ENCODE results near the gene MACROD2. TPM values are rescaled to one million over a fixed set of nuclear protein-coding genes. Genes with fewer than 3 reads are reported as not detected.
A peak's percentile ranks its signal among the peaks of the same experiment; 100 is the strongest.

MACROD2 gene
- polyA plus RNA-seq, 4 donors: 1.00 to 4.8 (median 1.4) TPM

GRCh38 chr20:15740046-15740775 is 1744.9 kb downstream of the MACROD2 start:
- Histone ChIP-seq H3K4me3 (ENCODE audit: low read depth in 1 of 3, low read length in 3 of 3) (no peak overlapping the region), H3K36me3 (ENCODE audit: control insufficient read depth in 3 of 3, insufficient read depth in 2 of 3, low read depth in 1 of 3, low read length in 3 of 3) (no peaks in the 10 kb centered on the region), H3K4me1 (ENCODE audit: control insufficient read depth in 3 of 3, insufficient read depth in 2 of 3, low read depth in 1 of 3, low read length in 2 of 3) (no peaks in the 10 kb centered on the region), H3K27ac (ENCODE audit: low read depth in 1 of 3, low read length in 2 of 3) (no peak overlapping the region), H3K9me3 (ENCODE audit: control insufficient read depth in 2 of 2, insufficient read depth in 1 of 2, low read depth in 1 of 2, low read length in 1 of 2) (no peaks in the 10 kb centered on the region), H3K27me3 (ENCODE audit: control insufficient read depth in 3 of 3, insufficient read depth in 3 of 3, low read length in 3 of 3) (no peaks in the 10 kb centered on the region)
- FAIRE-seq: no peak
- DNase-seq: no peak
- WGBS, 3 donors: 69 to 82% (median 69%) methylated on average over 3 of the region's 3 CpGs

- Histone ChIP-seq H3K4me1 (ENCODE audit: control insufficient read depth in 3 of 3, insufficient read depth in 2 of 3, low read depth in 1 of 3, low read length in 2 of 3) (no peaks in the 10 kb centered on the region), H3K27ac (ENCODE audit: low read depth in 1 of 3, low read length in 2 of 3) (no peak overlapping the region), H3K36me3 (ENCODE audit: control insufficient read depth in 3 of 3, insufficient read depth in 2 of 3, low read depth in 1 of 3, low read length in 3 of 3) (no peaks in the 10 kb centered on the region), H3K27me3 (ENCODE audit: control insufficient read depth in 3 of 3, insufficient read depth in 3 of 3, low read length in 3 of 3) (no peaks in the 10 kb centered on the region), H3K4me3 (ENCODE audit: low read depth in 1 of 3, low read length in 3 of 3) (no peak overlapping the region), H3K9me3 (ENCODE audit: control insufficient read depth in 2 of 2, insufficient read depth in 1 of 2, low read depth in 1 of 2, low read length in 1 of 2) (peaks cover 0 to under 1% of the 10 kb centered on the region in 2 donors)
- FAIRE-seq: no peak
- WGBS, 3 donors: 82 to 93% (median 88%) methylated on average over 1 of the region's 1 CpG
- no peak for DNase-seq
These were observed 1746.8 kb downstream of the MACROD2 start for GRCh38 chr20:15742087-15742486.

- H3K4me3 ChIP-seq (ENCODE audit: low read depth in 1 of 3, low read length in 3 of 3): no peak overlapping the region
- FAIRE-seq (no peak), DNase-seq (no peak)
- H3K27ac ChIP-seq (ENCODE audit: low read depth in 1 of 3, low read length in 2 of 3): no peak overlapping the region
- WGBS, 3 donors: 65 to 73% (median 71%) methylated on average over 1 of the region's 1 CpG
- no peaks in the 10 kb centered on the region for H3K27me3 ChIP-seq (ENCODE audit: control insufficient read depth in 3 of 3, insufficient read depth in 3 of 3, low read length in 3 of 3)
- H3K9me3 ChIP-seq (ENCODE audit: control insufficient read depth in 2 of 2, insufficient read depth in 1 of 2, low read depth in 1 of 2, low read length in 1 of 2): peaks cover 0 to 3% of the 10 kb centered on the region in 2 donors
- H3K36me3 ChIP-seq (ENCODE audit: control insufficient read depth in 3 of 3, insufficient read depth in 2 of 3, low read depth in 1 of 3, low read length in 3 of 3): no peaks in the 10 kb centered on the region
- H3K4me1 ChIP-seq (ENCODE audit: control insufficient read depth in 3 of 3, insufficient read depth in 2 of 3, low read depth in 1 of 3, low read length in 2 of 3): no peaks in the 10 kb centered on the region
These were observed 1747.3 kb downstream of the MACROD2 start for GRCh38 chr20:15742627-15743026.

- Histone ChIP-seq H3K27me3 (ENCODE audit: control insufficient read depth in 3 of 3, insufficient read depth in 3 of 3, low read length in 3 of 3) (no peaks in the 10 kb centered on the region), H3K4me3 (ENCODE audit: low read depth in 1 of 3, low read length in 3 of 3) (no peak overlapping the region), H3K4me1 (ENCODE audit: control insufficient read depth in 3 of 3, insufficient read depth in 2 of 3, low read depth in 1 of 3, low read length in 2 of 3) (no peaks in the 10 kb centered on the region), H3K9me3 (ENCODE audit: control insufficient read depth in 2 of 2, insufficient read depth in 1 of 2, low read depth in 1 of 2, low read length in 1 of 2) (no peaks in the 10 kb centered on the region), H3K36me3 (ENCODE audit: control insufficient read depth in 3 of 3, insufficient read depth in 2 of 3, low read depth in 1 of 3, low read length in 3 of 3) (no peaks in the 10 kb centered on the region), H3K27ac (ENCODE audit: low read depth in 1 of 3, low read length in 2 of 3) (no peak overlapping the region)
- DNase-seq: no peak
- FAIRE-seq: no peak
- 62 to 81% (median 69%) methylated on average over 3 of the region's 3 CpGs for WGBS, 3 donors
These were observed 1760.9 kb downstream of the MACROD2 start for GRCh38 chr20:15756002-15756753.

- WGBS, 3 donors: 47 to 52% (median 50%) methylated on average over 2 of the region's 2 CpGs
These were observed 1761.4 kb downstream of the MACROD2 start for GRCh38 chr20:15756754-15757115.

GRCh38 chr20:15759594-15759993 is 1764.3 kb downstream of the MACROD2 start:
- H3K4me1 ChIP-seq (ENCODE audit: control insufficient read depth in 3 of 3, insufficient read depth in 2 of 3, low read depth in 1 of 3, low read length in 2 of 3): no peaks in the 10 kb centered on the region
- whole genome bisulfite sequencing, 3 donors: 62 to 82% (median 71%) methylated on average over 6 of the region's 6 CpGs
- DNase-seq (peak in 1 of 2 donors; percentile 18), FAIRE-seq (no peak)
- no peaks in the 10 kb centered on the region for H3K36me3 ChIP-seq (ENCODE audit: control insufficient read depth in 3 of 3, insufficient read depth in 2 of 3, low read depth in 1 of 3, low read length in 3 of 3)
- H3K4me3 ChIP-seq (ENCODE audit: low read depth in 1 of 3, low read length in 3 of 3): no peak overlapping the region
- no peaks in the 10 kb centered on the region for H3K9me3 ChIP-seq (ENCODE audit: control insufficient read depth in 2 of 2, insufficient read depth in 1 of 2, low read depth in 1 of 2, low read length in 1 of 2)
- H3K27ac ChIP-seq (ENCODE audit: low read depth in 1 of 3, low read length in 2 of 3): no peak overlapping the region
- no peaks in the 10 kb centered on the region for H3K27me3 ChIP-seq (ENCODE audit: control insufficient read depth in 3 of 3, insufficient read depth in 3 of 3, low read length in 3 of 3)

More at GRCh38 chr20:15756754-15757115, 1761.4 kb downstream of the MACROD2 start:
- Histone ChIP-seq H3K36me3 (ENCODE audit: control insufficient read depth in 3 of 3, insufficient read depth in 2 of 3, low read depth in 1 of 3, low read length in 3 of 3) (no peaks in the 10 kb centered on the region), H3K27me3 (ENCODE audit: control insufficient read depth in 3 of 3, insufficient read depth in 3 of 3, low read length in 3 of 3) (no peaks in the 10 kb centered on the region), H3K4me1 (ENCODE audit: control insufficient read depth in 3 of 3, insufficient read depth in 2 of 3, low read depth in 1 of 3, low read length in 2 of 3) (no peaks in the 10 kb centered on the region), H3K4me3 (ENCODE audit: low read depth in 1 of 3, low read length in 3 of 3) (no peak overlapping the region), H3K27ac (ENCODE audit: low read depth in 1 of 3, low read length in 2 of 3) (no peak overlapping the region), H3K9me3 (ENCODE audit: control insufficient read depth in 2 of 2, insufficient read depth in 1 of 2, low read depth in 1 of 2, low read length in 1 of 2) (no peaks in the 10 kb centered on the region)
- DNase-seq (no peak), FAIRE-seq (no peak)

- Histone ChIP-seq H3K9me3 (ENCODE audit: control insufficient read depth in 2 of 2, insufficient read depth in 1 of 2, low read depth in 1 of 2, low read length in 1 of 2) (no peaks in the 10 kb centered on the region), H3K27ac (ENCODE audit: low read depth in 1 of 3, low read length in 2 of 3) (no peak overlapping the region), H3K4me1 (ENCODE audit: control insufficient read depth in 3 of 3, insufficient read depth in 2 of 3, low read depth in 1 of 3, low read length in 2 of 3) (no peaks in the 10 kb centered on the region), H3K4me3 (ENCODE audit: low read depth in 1 of 3, low read length in 3 of 3) (no peak overlapping the region), H3K27me3 (ENCODE audit: control insufficient read depth in 3 of 3, insufficient read depth in 3 of 3, low read length in 3 of 3) (no peaks in the 10 kb centered on the region), H3K36me3 (ENCODE audit: control insufficient read depth in 3 of 3, insufficient read depth in 2 of 3, low read depth in 1 of 3, low read length in 3 of 3) (no peaks in the 10 kb centered on the region)
- DNase-seq: no peak
- 74 to 78% (median 76%) methylated on average over 11 of the region's 11 CpGs for WGBS, 3 donors
- no peak for FAIRE-seq
These were observed 1764.8 kb downstream of the MACROD2 start for GRCh38 chr20:15760001-15760621.

GRCh38 chr20:15763366-15763765 is 1768.0 kb downstream of the MACROD2 start:
- Histone ChIP-seq H3K4me1 (ENCODE audit: control insufficient read depth in 3 of 3, insufficient read depth in 2 of 3, low read depth in 1 of 3, low read length in 2 of 3) (no peaks in the 10 kb centered on the region), H3K36me3 (ENCODE audit: control insufficient read depth in 3 of 3, insufficient read depth in 2 of 3, low read depth in 1 of 3, low read length in 3 of 3) (no peaks in the 10 kb centered on the region), H3K9me3 (ENCODE audit: control insufficient read depth in 2 of 2, insufficient read depth in 1 of 2, low read depth in 1 of 2, low read length in 1 of 2) (no peaks in the 10 kb centered on the region), H3K4me3 (ENCODE audit: low read depth in 1 of 3, low read length in 3 of 3) (no peak overlapping the region), H3K27ac (ENCODE audit: low read depth in 1 of 3, low read length in 2 of 3) (no peak overlapping the region), H3K27me3 (ENCODE audit: control insufficient read depth in 3 of 3, insufficient read depth in 3 of 3, low read length in 3 of 3) (no peaks in the 10 kb centered on the region)
- DNase-seq (no peak), FAIRE-seq (no peak)
